Right lobe of liver (tissue), 6 donors: Measurements from ENCODE around the gene SULT2B1. TPM values are rescaled to one million over a fixed set of nuclear protein-coding genes. Genes with fewer than 3 reads are reported as not detected.

Experiments
- ATAC-seq, 4 donors: fragments of 200-7000 bp; cut with Tn5 transposase; one replicate each; pipeline ENCODE4 v1.9.1; 2020; ENCODE audit warnings: mild to moderate bottlenecking in 4 of 4, moderate library complexity in 4 of 4
- DNase-seq, 3 donors: peaks; one replicate each; pipeline ENCODE4 v3.0.0-alpha.2; 2020
- H3K27ac ChIP-seq, 3 donors: fragments of 200-600 bp; one replicate each; pipeline ENCODE4 v1.8.0; 2022
- H3K27me3 ChIP-seq, 2 donors: fragments of 200-600 bp; one replicate each; pipeline ENCODE4 v1.8.0; 2022
- H3K36me3 ChIP-seq, 4 donors: fragments of 200-600 bp; sonication (generic) in 1 of 4; one replicate each; pipeline versions ENCODE4 v1.5.1 to v1.8.0; 2017 to 2022; ENCODE audit warnings: control low read depth in 1 of 4
- H3K4me1 ChIP-seq, 4 donors: fragments of 200-600 bp; sonication (generic) in 1 of 4; one replicate each; pipeline versions ENCODE4 v1.5.1 to v1.8.0; 2017 to 2022; ENCODE audit warnings: control low read depth in 1 of 4
- H3K4me3 ChIP-seq, 3 donors: fragments of 200-600 bp; one replicate each; pipeline ENCODE4 v1.8.0; 2022
- H3K9me3 ChIP-seq, 4 donors: fragments of 200-600 bp; sonication (generic) in 1 of 4; one replicate each; pipeline versions ENCODE4 v1.5.1 to v1.8.0; 2017 to 2022; ENCODE audit warnings: control low read depth in 1 of 4
- CTCF ChIP-seq, 4 donors: fragments of 200-600 bp in 3 of 4; fragments of 450-650 bp in 1 of 4; IDR thresholded peaks; one replicate each; pipeline versions ENCODE4 v1.5.1 to v1.8.0; 2016 to 2022; ENCODE audit warnings: antibody characterized with exemption in 4 of 4, mild to moderate bottlenecking in 2 of 4
- POLR2A ChIP-seq: fragments of 450-650 bp; IDR thresholded peaks from one replicate; pipeline ENCODE4 v1.6.1; 2017; ENCODE audit warnings: antibody characterized with exemption, mild to moderate bottlenecking
- WGBS: methylation state at CpG from one replicate; pipeline ENCODE4 v1.1.6; 2018; ENCODE audit warnings: low coverage, low lambda C conversion rate; ENCODE audit not compliant: insufficient coverage; ENCODE audit errors: missing lambda C conversion rate; 5-methylcytosine and 5-hydroxymethylcytosine counted together
- intact Hi-C, 2 donors: fragments of 100-400 bp; cut with DNase I; formaldehyde crosslinking; loops; one replicate each; pipeline versions ENCODE4 v1.11.2 to v1.14.1; 2022
- total RNA-seq, 6 experiments: library from RNA; depleted of rRNA in 2 of 6; stranded (reverse); fragments of >200 nt in 2 of 6; fragmentation: NEBNext Ultra II Directional in 3 of 6; extraction: Animal tissue kit (Norgen Biotek cat#: 25700) in 3 of 6; gene quantifications; one replicate each; pipeline versions ENCODE4 v1.1.0 to v1.2.4, GENCODE V29; 2016 to 2023
- donor health status: DM: no; HTN: yes; CAD: no.
- donor health status: DM: no; HTN: no; CAD: no.
- donor health status: DM: no; HTN: no; CAD: no.
- donor health status: DM: no; HTN: yes; CAD: no.
- donor health status: DM: no; HTN: yes; CAD: no.

Gene SULT2B1
- total RNA-seq, 6 experiments from 2014 or later: 0.61 TPM; not detected in 5

GRCh38 chr19:48646001-48646721 is 94.2 kb downstream of the SULT2B1 start, which contains the start of gene CA11:
Gene CA11, minus strand, starts transcription at chr19:48646187. Its CDS starts 555 bp downstream, at chr19:48645632.
- Histone ChIP-seq H3K4me1 (peaks cover 0 to 5% (median 3%) of the 10 kb centered on the region in 4 donors), H3K4me3 (peak within 1 kb of the TSS; percentile 21 to 37 (median 32)), H3K27ac (peak within 1 kb of the TSS; percentile 11 to 63 (median 57)), H3K36me3 (no peaks in the 10 kb centered on the region), H3K27me3 (no peaks in the 10 kb centered on the region), H3K9me3 (no peaks in the 10 kb centered on the region)
- intact Hi-C loops: no loop called here
- TF ChIP-seq POLR2A (no peak), CTCF (IDR thresholded peaks at IDR 0.05) (peak; percentile 73 to 80 (median 76))
- WGBS: 0% methylated on average over 21 of the region's 33 CpGs
- peak; percentile 85 to 91 (median 89) for ATAC-seq
- DNase-seq: peak; percentile 83 to 87 (median 85)

GRCh38 chr19:48646722-48647216 is 94.8 kb downstream of the SULT2B1 start:
- H3K9me3 ChIP-seq: no peaks in the 10 kb centered on the region
- no peaks in the 10 kb centered on the region for H3K27me3 ChIP-seq
- ATAC-seq (no peak), DNase-seq (no peak)
- TF ChIP-seq POLR2A (no peak), CTCF (IDR thresholded peaks at IDR 0.05) (no peak)
- 12% methylated on average over 10 of the region's 10 CpGs for WGBS
- no peak overlapping the region for H3K27ac ChIP-seq
- peaks cover 0 to 2% (median 0%) of the 10 kb centered on the region in 4 donors for H3K4me1 ChIP-seq
- H3K36me3 ChIP-seq: no peaks in the 10 kb centered on the region
- H3K4me3 ChIP-seq: no peak overlapping the region
- intact Hi-C loops: no loop called here

GRCh38 chr19:48648134-48648533 is 96.2 kb downstream of the SULT2B1 start:
- Histone ChIP-seq H3K36me3 (no peaks in the 10 kb centered on the region), H3K4me1 (peaks cover 0 to 2% (median 0%) of the 10 kb centered on the region in 4 donors), H3K9me3 (no peaks in the 10 kb centered on the region), H3K27ac (no peak overlapping the region), H3K27me3 (no peaks in the 10 kb centered on the region), H3K4me3 (no peak overlapping the region)
- intact Hi-C loops: no loop called here
- TF ChIP-seq CTCF (IDR thresholded peaks at IDR 0.05) (no peak), POLR2A (no peak)
- DNase-seq: no peak
- no peak for ATAC-seq
- 46% methylated on average over 2 of the region's 2 CpGs for WGBS

Other genes with a start within 250 kb of the SULT2B1 start
- gene EMP3, start 226.6 kb upstream of the SULT2B1 start, total RNA-seq: 10 to 100 TPM in 1 of 6 experiments, 1 to 10 TPM in 5; 2.8 to 14.2 (median 5.6) TPM
- 10 to 100 TPM in 3 of 6 experiments, 1 to 10 TPM in 3; 6.5 to 15.1 (median 9.8) TPM for gene TMEM143, start 188.2 kb upstream of the SULT2B1 start, total RNA-seq
- gene SYNGR4, start 187.8 kb upstream of the SULT2B1 start, total RNA-seq: under 1 TPM in 1 of 6 experiments, not detected in 5; 0.80 TPM
- gene KDELR1, start 160.6 kb upstream of the SULT2B1 start, total RNA-seq: 10 to 100 TPM; 69.1 to 83.1 (median 77.1) TPM
- under 1 TPM; 0.09 to 0.29 (median 0.22) TPM for gene GRIN2D, start 158.5 kb upstream of the SULT2B1 start, total RNA-seq
- gene GRWD1, start 106.2 kb upstream of the SULT2B1 start, total RNA-seq: 10 to 100 TPM; 14.7 to 31.0 (median 17.6) TPM
- gene KCNJ14, start 96.6 kb upstream of the SULT2B1 start, total RNA-seq: under 1 TPM; 0.22 to 0.44 (median 0.31) TPM
- 10 to 100 TPM in 5 of 6 experiments, 1 to 10 TPM in 1; 7.7 to 22.7 (median 13.5) TPM for gene CYTH2, start 82.8 kb upstream of the SULT2B1 start, total RNA-seq
- under 1 TPM in 5 of 6 experiments, not detected in 1; 0.09 to 0.31 (median 0.12) TPM for gene LMTK3, start 40.3 kb upstream of the SULT2B1 start, total RNA-seq
- gene SPACA4, start 54.6 kb downstream of the SULT2B1 start, total RNA-seq: not detected
- gene FAM83E, start 62.9 kb downstream of the SULT2B1 start, total RNA-seq: under 1 TPM in 2 of 6 experiments, not detected in 4; 0.22 to 0.37 TPM
- 100 to 1,000 TPM; 355 to 867 (median 385) TPM for gene RPL18, start 67.0 kb downstream of the SULT2B1 start, total RNA-seq
- 10 to 100 TPM; 11.4 to 30.1 (median 17.2) TPM for gene SPHK2, start 67.3 kb downstream of the SULT2B1 start, total RNA-seq
- gene DBP, start 85.2 kb downstream of the SULT2B1 start, total RNA-seq: 10 to 100 TPM in 2 of 6 experiments, 1 to 10 TPM in 4; 1.8 to 11.6 (median 3.3) TPM
- 1 to 10 TPM in 2 of 6 experiments, under 1 TPM in 4; 0.25 to 2.0 (median 0.54) TPM for gene CA11, start 94.0 kb downstream of the SULT2B1 start, total RNA-seq
- under 1 TPM in 2 of 6 experiments, not detected in 4; 0.11 to 0.32 TPM for gene NTN5, start 120.8 kb downstream of the SULT2B1 start, total RNA-seq
- 1 to 10 TPM in 1 of 6 experiments, not detected in 5; 2.6 TPM for gene FUT2, start 143.8 kb downstream of the SULT2B1 start, total RNA-seq
- gene MAMSTR, start 167.6 kb downstream of the SULT2B1 start, total RNA-seq: under 1 TPM in 5 of 6 experiments, not detected in 1; 0.22 to 0.37 (median 0.24) TPM
- 1 to 10 TPM; 2.7 to 6.7 (median 4.9) TPM for gene RASIP1, start 188.4 kb downstream of the SULT2B1 start, total RNA-seq
- gene IZUMO1, start 194.7 kb downstream of the SULT2B1 start, total RNA-seq: under 1 TPM in 5 of 6 experiments, not detected in 1; 0.10 to 0.35 (median 0.13) TPM
- gene FUT1, start 200.5 kb downstream of the SULT2B1 start, total RNA-seq: 1 to 10 TPM in 3 of 6 experiments, under 1 TPM in 3; 0.22 to 1.9 (median 0.93) TPM
- 10 to 100 TPM in 4 of 6 experiments, 1 to 10 TPM in 1, not detected in 1; 5.1 to 55.3 (median 32.7) TPM for gene FGF21, start 203.4 kb downstream of the SULT2B1 start, total RNA-seq